H1 (cell line): ENCODE measurements around the gene SYVN1. TPM values are rescaled to one million over a fixed set of nuclear protein-coding genes. Genes with fewer than 3 reads are reported as not detected.

Experiments
- GABPA ChIP-seq: IDR thresholded peaks from 2 replicates; pipeline ENCODE4 v1.6.1; 2011; ENCODE audit warnings: mild to moderate bottlenecking, low read length, moderate library complexity, borderline replicate concordance; ENCODE audit not compliant: insufficient read depth
- polyA plus RNA-seq, 7 experiments: library from polyadenylated mRNA; depleted of rRNA in 3 of 7; stranded (reverse) in 5 of 7; unstranded in 2 of 7; fragments of >200 nt in 5 of 7; fragments of 200-250 nt in 2 of 7; gene quantifications; 1 replicate in 5 of 7; 2 replicates in 1 of 7; 4 replicates in 1 of 7; pipeline versions ENCODE4 v1.2.1 to v1.2.3, GENCODE V29; 2011 to 2013; ENCODE audit warnings: missing spikeins in 2 of 7, mixed read lengths in 2 of 7
- total RNA-seq: library from RNA; stranded (reverse); fragmentation: NEBNext Ultra II Directional; extraction: Animal tissue kit (Norgen Biotek cat#: 25700); gene quantifications from 2 replicates; pipeline ENCODE4 v1.2.1, GENCODE V29; 2021
- TF ChIP-seq, protein P1 (sequence below): IDR thresholded peaks from 2 replicates; pipeline ENCODE4 v1.6.1; 2011; ENCODE audit warnings: low read depth, mild to moderate bottlenecking, low read length; ENCODE audit not compliant: insufficient read depth

SYVN1 gene
- total and polyA plus RNA-seq, 2 of the 8 experiments (the other 6 are each of a cell fraction or from before 2014, with no cell fraction given), result 27.8 to 29.4 TPM

GRCh38 chr11:65111744-65112545, 22.4 kb downstream of the SYVN1 start, which contains the start of gene TM7SF2 (continued):
- TF ChIP-seq, protein P1, sequence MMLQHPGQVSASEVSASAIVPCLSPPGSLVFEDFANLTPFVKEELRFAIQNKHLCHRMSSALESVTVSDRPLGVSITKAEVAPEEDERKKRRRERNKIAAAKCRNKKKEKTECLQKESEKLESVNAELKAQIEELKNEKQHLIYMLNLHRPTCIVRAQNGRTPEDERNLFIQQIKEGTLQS, result no peak
- no peak for TF ChIP-seq GABPA
- TF ChIP-seq, all 59 proteins: peak for 12
